ENCODE measurements around the gene GPR31.

Gene GPR31

DNA sequence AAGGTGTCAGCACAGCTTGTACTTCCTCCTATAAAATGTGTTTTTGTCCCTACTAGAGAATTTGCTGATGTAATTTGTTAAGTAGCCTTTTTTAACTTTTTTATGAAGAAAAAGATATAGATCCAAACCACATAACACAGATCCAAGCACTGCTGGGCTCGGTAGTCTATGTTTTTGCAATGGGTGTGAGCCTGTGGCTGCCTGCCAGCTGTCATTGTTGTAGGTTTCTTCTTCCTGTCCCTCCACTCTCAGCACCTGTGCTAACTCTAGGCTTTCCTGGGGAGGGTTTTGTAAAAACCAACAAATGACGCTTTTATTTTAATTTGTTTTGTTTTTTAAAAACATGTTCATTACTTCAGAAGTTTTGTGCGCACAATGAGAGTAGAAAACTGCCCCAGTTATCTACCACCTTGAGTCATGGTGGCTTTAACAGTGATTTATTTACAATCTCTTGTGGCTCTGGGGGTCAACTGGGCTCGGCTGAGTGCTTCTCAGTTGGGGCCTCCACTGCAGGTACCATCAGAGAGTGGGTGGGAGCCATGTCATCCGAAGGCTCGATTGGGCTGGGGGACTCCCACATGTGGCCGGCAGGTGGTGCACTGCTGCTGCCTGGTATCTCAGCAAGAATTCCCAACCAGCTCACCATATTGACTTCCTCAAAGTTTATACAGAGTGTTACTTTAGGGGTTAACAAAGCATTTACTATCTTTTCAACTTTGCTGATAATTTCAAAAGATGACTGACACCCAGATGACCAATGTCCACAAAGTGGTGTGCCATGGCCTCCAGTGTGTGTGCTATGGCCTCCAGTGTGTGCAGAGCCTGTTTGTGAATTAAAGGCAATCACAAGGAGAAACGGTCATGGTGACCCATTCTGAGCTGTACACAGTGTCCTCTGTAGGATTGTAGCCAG is 37.9 kb downstream of the GPR31 start:
- H3K4me3 ChIP-seq (ENCODE audit: low read depth, low read length): no peak overlapping the region
- H3K4me1 ChIP-seq (ENCODE audit: control insufficient read depth, insufficient read depth, low read length): no peaks in the 10 kb centered on the region
- POLR2A ChIA-PET: no interaction called here
- H3K9me3 ChIP-seq (ENCODE audit: control insufficient read depth, insufficient read depth, low read depth, low read length): no peaks in the 10 kb centered on the region
- CTCF ChIA-PET: interaction anchor here (0.6 to 0.9 kb wide), 3 partner anchors 345 to 1230 kb away, joined by 3 to 4 read pairs (median 3); no protein-coding TSS in a partner anchor
- no peak overlapping the region for H3K27ac ChIP-seq (ENCODE audit: extremely low read depth, low read depth, low read length)
- no peaks in the 10 kb centered on the region for H3K36me3 ChIP-seq (ENCODE audit: control insufficient read depth in 2 of 2, insufficient read depth in 1 of 2, low read length in 2 of 2)
- TF ChIP-seq GLI4 (tag by site-specific recombination; IDR thresholded peaks at IDR 0.05): no peak
- TF ChIP-seq ZNF23 (tag by site-specific recombination; IDR thresholded peaks at IDR 0.05; ENCODE audit: borderline replicate concordance): no peak
- no peak for TF ChIP-seq SP7 (tag by site-specific recombination; IDR thresholded peaks at IDR 0.05)
- no peak for TF ChIP-seq YY1 (tag by site-specific recombination; IDR thresholded peaks at IDR 0.05)
- TF ChIP-seq ZNF677 (tag by site-specific recombination; IDR thresholded peaks at IDR 0.05): no peak
- peak; percentile 31 for TF ChIP-seq SETDB1 (IDR thresholded peaks at IDR 0.05; ENCODE audit: insufficient read length, low read length)
- TF ChIP-seq, protein P1, sequence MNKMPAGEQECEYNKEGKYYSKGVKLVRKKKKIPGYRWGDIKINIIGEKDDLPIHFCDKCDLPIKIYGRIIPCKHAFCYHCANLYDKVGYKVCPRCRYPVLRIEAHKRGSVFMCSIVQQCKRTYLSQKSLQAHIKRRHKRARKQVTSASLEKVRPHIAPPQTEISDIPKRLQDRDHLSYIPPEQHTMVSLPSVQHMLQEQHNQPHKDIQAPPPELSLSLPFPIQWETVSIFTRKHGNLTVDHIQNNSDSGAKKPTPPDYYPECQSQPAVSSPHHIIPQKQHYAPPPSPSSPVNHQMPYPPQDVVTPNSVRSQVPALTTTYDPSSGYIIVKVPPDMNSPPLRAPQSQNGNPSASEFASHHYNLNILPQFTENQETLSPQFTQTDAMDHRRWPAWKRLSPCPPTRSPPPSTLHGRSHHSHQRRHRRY (tag by site-specific recombination; IDR thresholded peaks at IDR 0.05): no peak
- TF ChIP-seq PRDM2 (tag by site-specific recombination; IDR thresholded peaks at IDR 0.05; ENCODE audit: borderline replicate concordance): no peak

DNA sequence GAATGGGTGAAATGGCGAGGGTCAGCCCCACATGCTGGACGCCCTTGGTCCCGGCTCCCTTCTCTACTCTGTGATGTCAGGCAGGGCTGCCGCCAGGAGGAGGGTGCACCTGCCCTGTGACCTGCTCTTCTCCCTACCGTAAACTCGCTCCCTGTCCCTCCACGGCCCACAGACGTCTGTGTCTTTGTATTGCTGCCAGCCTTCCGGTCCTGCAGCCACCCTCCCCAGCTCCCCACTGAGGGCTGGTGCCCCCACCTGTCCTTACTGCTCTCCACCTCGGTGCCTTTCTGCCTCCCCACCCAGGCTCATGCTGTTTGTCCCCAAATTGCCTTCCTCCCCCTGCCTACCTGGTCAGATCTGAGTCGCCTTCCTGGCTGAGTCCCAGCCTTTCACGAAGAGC is 38.9 kb downstream of the GPR31 start:
- Histone ChIP-seq H3K27ac (ENCODE audit: extremely low read depth, low read depth, low read length) (no peak overlapping the region), H3K36me3 (ENCODE audit: control insufficient read depth in 2 of 2, insufficient read depth in 1 of 2, low read length in 2 of 2) (no peaks in the 10 kb centered on the region), H3K4me1 (ENCODE audit: control insufficient read depth, insufficient read depth, low read length) (no peaks in the 10 kb centered on the region), H3K4me3 (ENCODE audit: low read depth, low read length) (no peak overlapping the region), H3K9me3 (ENCODE audit: control insufficient read depth, insufficient read depth, low read depth, low read length) (no peaks in the 10 kb centered on the region)
- ChIA-PET CTCF (interaction anchor here (0.6 to 0.9 kb wide), 2 partner anchors 21 to 860 kb away, joined by 3 read pairs; no protein-coding TSS in a partner anchor), POLR2A (no interaction called here)
- no peak for TF ChIP-seq ZNF311 (tag by site-specific recombination; IDR thresholded peaks at IDR 0.05; ENCODE audit: borderline replicate concordance)

DNA sequence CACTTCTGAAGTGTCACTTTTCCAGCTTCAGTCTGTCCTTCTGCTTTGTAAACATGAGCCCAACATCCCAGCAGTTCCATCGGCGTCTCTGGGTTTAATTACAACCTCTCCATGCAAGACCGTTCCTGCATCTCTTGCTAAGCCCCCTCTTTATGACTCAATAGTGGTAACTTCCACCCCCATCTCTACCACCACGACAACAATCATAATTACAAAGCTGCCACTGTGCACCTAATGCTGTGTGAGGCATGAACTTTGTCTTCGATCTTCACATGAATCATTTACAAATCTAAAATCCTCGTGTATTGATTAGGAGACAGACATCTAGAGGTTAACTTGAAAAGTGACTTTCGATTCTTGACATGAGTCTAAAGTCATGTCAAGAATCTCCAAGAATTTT is 39.8 kb downstream of the GPR31 start:
- Histone ChIP-seq H3K4me3 (ENCODE audit: low read depth, low read length) (no peak overlapping the region), H3K36me3 (ENCODE audit: control insufficient read depth in 2 of 2, insufficient read depth in 1 of 2, low read length in 2 of 2) (no peaks in the 10 kb centered on the region), H3K4me1 (ENCODE audit: control insufficient read depth, insufficient read depth, low read length) (no peaks in the 10 kb centered on the region), H3K27ac (ENCODE audit: extremely low read depth, low read depth, low read length) (no peak overlapping the region), H3K9me3 (ENCODE audit: control insufficient read depth, insufficient read depth, low read depth, low read length) (no peaks in the 10 kb centered on the region)
- POLR2A ChIA-PET: no interaction called here
- CTCF ChIA-PET: interaction anchor here (0.7 kb wide), 1 partner anchor 655 kb away, joined by 3 read pairs; no protein-coding TSS in a partner anchor
- TF ChIP-seq HIC1 (tag by site-specific recombination; IDR thresholded peaks at IDR 0.05) (no peak), ZNF701 (tag by site-specific recombination; IDR thresholded peaks at IDR 0.05) (no peak), BCL11A (tag by site-specific recombination; IDR thresholded peaks at IDR 0.05; ENCODE audit: low read depth) (no peak), ZNF324 (tag by site-specific recombination; IDR thresholded peaks at IDR 0.05) (no peak), ZNF560 (tag by site-specific recombination; IDR thresholded peaks at IDR 0.05; ENCODE audit: borderline replicate concordance) (no peak), ZBTB17 (tag by site-specific recombination; IDR thresholded peaks at IDR 0.05) (no peak), ZNF423 (tag by site-specific recombination; IDR thresholded peaks at IDR 0.05) (no peak), ZNF174 (tag by site-specific recombination; IDR thresholded peaks at IDR 0.05) (no peak), KLF7 (tag by site-specific recombination; IDR thresholded peaks at IDR 0.05; ENCODE audit: borderline replicate concordance) (no peak), ZNF138 (tag by site-specific recombination; IDR thresholded peaks at IDR 0.05; ENCODE audit: borderline replicate concordance) (no peak), ZNF292 (tag by site-specific recombination; IDR thresholded peaks at IDR 0.05; ENCODE audit: borderline replicate concordance, low read depth) (no peak), ZBTB1 (tag by site-specific recombination; IDR thresholded peaks at IDR 0.05) (no peak)
